ENCODE measurements around the gene MSMO1. TPM values are rescaled to one million over a fixed set of nuclear protein-coding genes. Genes with fewer than 3 reads are reported as not detected.
A peak's percentile ranks its signal among the peaks of the same experiment; 100 is the strongest.

MSMO1 gene
- polyA plus RNA-seq, 6 donors from 2014 or later, result 14.3 to 32.7 (median 22.8) TPM

GRCh38 chr4:165355900-165356300, 28.4 kb downstream of the MSMO1 start:
- Mint-ChIP-seq H3K27me3 (peaks cover 21 to 51% (median 47%) of the 10 kb centered on the region in 3 donors), H3K36me3 (peaks cover under 1 to 2% of the 10 kb centered on the region in 2 donors), H3K9me3 (no peaks in the 10 kb centered on the region), H3K4me3 (peak overlapping the region in 1 of 8 donors; percentile 17), H3K4me1 (no peaks in the 10 kb centered on the region), H3K27ac (no peak overlapping the region)
- ATAC-seq (ENCODE audit: low read depth in 2 of 2) (no peak), DNase-seq (no peak)

DNA sequence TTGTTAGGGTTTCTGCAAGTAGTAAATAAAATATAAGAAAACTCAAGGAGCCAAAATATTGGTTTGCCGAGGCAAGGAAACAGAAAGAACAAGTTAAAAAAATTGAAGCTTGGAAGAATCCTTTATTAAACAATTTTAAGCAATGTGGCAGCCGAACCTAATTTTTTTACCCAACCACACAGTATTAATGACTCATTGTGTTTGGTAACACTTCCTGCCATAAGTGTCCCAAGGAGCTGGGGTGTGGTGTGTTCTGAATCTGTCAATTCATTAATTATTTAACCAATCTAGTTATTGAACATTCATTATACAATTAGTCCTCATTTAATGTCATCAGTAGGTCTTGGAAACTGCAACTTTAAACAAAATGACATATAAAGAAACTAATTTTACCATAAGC, 32.0 kb downstream of the MSMO1 start:
- Mint-ChIP-seq H3K4me1 (peaks cover 0 to 6% (median 3%) of the 10 kb centered on the region in 3 donors), H3K27me3 (peaks cover 24 to 56% (median 47%) of the 10 kb centered on the region in 3 donors), H3K9me3 (no peaks in the 10 kb centered on the region), H3K4me3 (no peak overlapping the region), H3K36me3 (peaks cover 0 to 7% of the 10 kb centered on the region in 2 donors), H3K27ac (no peak overlapping the region)
- ATAC-seq (ENCODE audit: low read depth in 2 of 2), result no peak
- no peak for DNase-seq

DNA sequence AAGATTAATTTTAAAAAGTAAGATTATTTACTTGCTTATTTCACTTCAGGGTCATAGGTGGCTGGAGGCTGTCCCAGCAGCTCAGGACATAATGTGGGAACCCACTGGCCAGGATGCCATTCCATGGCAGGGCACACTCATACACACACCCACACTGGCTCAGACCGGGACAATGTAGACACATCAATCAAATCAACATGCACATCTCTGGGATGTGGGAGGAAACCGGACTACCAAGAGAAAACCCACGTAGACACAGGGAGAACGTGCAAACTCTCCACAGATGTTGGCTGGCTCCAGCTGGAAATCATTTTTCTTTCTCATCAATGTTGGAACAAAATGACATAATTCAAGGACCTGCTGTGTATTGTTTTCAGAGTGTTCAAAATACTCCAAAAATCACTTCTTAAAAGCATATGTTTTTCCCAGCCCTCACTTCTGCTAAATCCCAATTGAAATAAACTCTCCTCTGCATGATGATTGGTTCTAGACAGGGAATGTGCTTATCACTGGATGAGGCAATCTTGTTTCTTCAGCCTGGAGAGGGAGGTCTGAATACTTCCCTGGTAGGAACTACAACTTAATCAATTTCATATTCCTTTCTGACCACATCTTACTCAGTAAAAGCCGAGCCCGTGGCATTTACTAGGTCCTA, 32.7 kb downstream of the MSMO1 start:
- Mint-ChIP-seq H3K4me1 (peaks cover 0 to 6% (median 3%) of the 10 kb centered on the region in 3 donors), H3K4me3 (no peak overlapping the region), H3K36me3 (peaks cover 0 to 7% of the 10 kb centered on the region in 2 donors), H3K9me3 (no peaks in the 10 kb centered on the region), H3K27me3 (peaks cover 24 to 55% (median 46%) of the 10 kb centered on the region in 3 donors), H3K27ac (peak overlapping the region in 1 of 6 donors; percentile 28)
- ATAC-seq (ENCODE audit: low read depth in 2 of 2), result no peak
- no peak for DNase-seq

- H3K4me3 Mint-ChIP-seq, result no peak overlapping the region
- H3K4me1 Mint-ChIP-seq, result peaks cover 0 to 6% (median 3%) of the 10 kb centered on the region in 3 donors
- ATAC-seq (ENCODE audit: low read depth in 2 of 2), result no peak
- no peak overlapping the region for H3K27ac Mint-ChIP-seq
- peaks cover 24 to 48% (median 41%) of the 10 kb centered on the region in 3 donors for H3K27me3 Mint-ChIP-seq
- H3K9me3 Mint-ChIP-seq, result no peaks in the 10 kb centered on the region
- no peak for DNase-seq
- H3K36me3 Mint-ChIP-seq, result peaks cover 0 to 7% of the 10 kb centered on the region in 2 donors
Observed at GRCh38 chr4:165360985-165361670, 33.7 kb downstream of the MSMO1 start.

DNA sequence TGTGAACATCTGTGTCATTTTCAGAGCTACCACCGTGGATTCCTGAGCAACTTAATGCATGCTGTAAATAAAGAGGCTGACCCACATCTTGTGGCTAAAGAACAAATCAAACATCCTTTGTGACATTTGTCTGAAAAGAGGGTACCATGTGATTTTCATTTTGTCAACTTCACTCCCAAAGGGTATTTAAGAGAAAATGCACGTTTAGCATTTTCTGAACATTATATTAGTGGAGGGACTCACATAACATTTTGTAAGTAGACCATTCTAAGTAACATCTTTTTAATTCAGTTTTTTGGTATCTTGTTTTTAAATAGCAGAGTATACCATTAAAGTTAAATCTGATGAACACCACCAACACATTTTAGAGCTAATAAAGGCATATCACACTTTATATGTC, 34.3 kb downstream of the MSMO1 start:
- Mint-ChIP-seq H3K27ac (no peak overlapping the region), H3K36me3 (peaks cover 0 to 7% of the 10 kb centered on the region in 2 donors), H3K27me3 (peaks cover 24 to 48% (median 41%) of the 10 kb centered on the region in 3 donors), H3K4me3 (no peak overlapping the region), H3K9me3 (no peaks in the 10 kb centered on the region), H3K4me1 (peaks cover 0 to 6% (median 3%) of the 10 kb centered on the region in 3 donors)
- DNase-seq (no peak), ATAC-seq (ENCODE audit: low read depth in 2 of 2) (no peak)

GRCh38 chr4:165364452-165365080, 37.1 kb downstream of the MSMO1 start:
- Mint-ChIP-seq H3K27ac (no peak overlapping the region), H3K36me3 (peaks cover 0 to 7% of the 10 kb centered on the region in 2 donors), H3K27me3 (peaks cover 18 to 27% (median 26%) of the 10 kb centered on the region in 3 donors), H3K4me1 (peaks cover 0 to 6% (median 3%) of the 10 kb centered on the region in 3 donors), H3K4me3 (no peak overlapping the region), H3K9me3 (no peaks in the 10 kb centered on the region)
- DNase-seq (no peak), ATAC-seq (ENCODE audit: low read depth in 2 of 2) (no peak)

DNA sequence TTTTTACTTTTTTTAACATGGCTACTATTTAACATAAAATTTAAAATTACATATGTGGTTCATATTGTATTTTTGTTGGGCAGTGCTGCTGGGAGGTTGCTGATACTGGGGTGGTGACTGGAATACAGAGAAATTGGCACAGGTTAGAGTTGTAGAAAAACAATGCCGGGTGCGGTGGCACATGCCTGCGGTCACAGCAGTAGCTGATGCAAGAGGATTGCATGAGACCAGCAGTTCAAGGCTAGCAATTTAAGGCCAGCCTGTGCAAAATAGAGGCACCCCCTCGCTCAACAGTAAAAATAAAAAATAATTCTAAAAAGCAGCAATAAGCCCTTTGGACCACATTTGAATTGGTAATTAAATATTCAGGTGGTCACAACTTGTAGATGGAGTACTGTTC, 39.6 kb downstream of the MSMO1 start:
- H3K4me1 Mint-ChIP-seq, result peaks cover 0 to 6% (median 3%) of the 10 kb centered on the region in 3 donors
- no peak overlapping the region for H3K27ac Mint-ChIP-seq
- H3K27me3 Mint-ChIP-seq, result peaks cover 5 to 8% (median 6%) of the 10 kb centered on the region in 3 donors
- H3K9me3 Mint-ChIP-seq, result no peaks in the 10 kb centered on the region
- DNase-seq (no peak), ATAC-seq (ENCODE audit: low read depth in 2 of 2) (no peak)
- H3K4me3 Mint-ChIP-seq, result no peak overlapping the region
- no peaks in the 10 kb centered on the region for H3K36me3 Mint-ChIP-seq

GRCh38 chr4:165368114-165368513, 40.6 kb downstream of the MSMO1 start:
- Mint-ChIP-seq H3K27ac (no peak overlapping the region), H3K36me3 (no peaks in the 10 kb centered on the region), H3K4me1 (peaks cover 0 to 1% (median 0%) of the 10 kb centered on the region in 3 donors), H3K4me3 (no peak overlapping the region), H3K27me3 (peaks cover 2 to 9% (median 3%) of the 10 kb centered on the region in 3 donors), H3K9me3 (no peaks in the 10 kb centered on the region)
- ATAC-seq (ENCODE audit: low read depth in 2 of 2) (no peak), DNase-seq (no peak)

GRCh38 chr4:165368567-165368966, 41.1 kb downstream of the MSMO1 start:
- ATAC-seq (ENCODE audit: low read depth in 2 of 2) (no peak), DNase-seq (no peak)
- Mint-ChIP-seq H3K4me3 (no peak overlapping the region), H3K9me3 (peaks cover 0 to 1% (median 0%) of the 10 kb centered on the region in 7 donors), H3K27ac (no peak overlapping the region), H3K4me1 (no peaks in the 10 kb centered on the region), H3K27me3 (peaks cover 0 to 10% (median under 1%) of the 10 kb centered on the region in 3 donors), H3K36me3 (peaks cover 0 to under 1% of the 10 kb centered on the region in 2 donors)

DNA sequence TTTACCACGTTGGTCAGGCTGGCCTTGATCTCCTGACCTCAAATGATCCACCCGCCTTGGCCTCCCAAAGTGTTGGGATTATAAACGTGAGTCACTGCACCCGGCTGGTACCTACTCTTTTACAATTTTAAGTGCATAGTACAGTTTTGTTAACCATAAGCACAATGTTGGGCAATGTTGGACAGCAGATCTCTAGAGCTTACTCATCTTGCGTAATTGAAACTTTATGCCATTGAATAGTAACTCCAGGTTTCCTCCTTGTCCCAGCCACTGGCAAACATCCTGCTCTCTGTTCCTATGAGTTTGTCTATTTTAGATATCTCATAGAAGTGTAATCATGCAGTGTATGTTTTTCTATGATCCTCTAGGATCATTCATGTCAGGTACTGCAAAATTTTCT, 42.1 kb downstream of the MSMO1 start:
- no peak overlapping the region for H3K4me3 Mint-ChIP-seq
- ATAC-seq (ENCODE audit: low read depth in 2 of 2), result no peak
- DNase-seq, result no peak

DNA sequence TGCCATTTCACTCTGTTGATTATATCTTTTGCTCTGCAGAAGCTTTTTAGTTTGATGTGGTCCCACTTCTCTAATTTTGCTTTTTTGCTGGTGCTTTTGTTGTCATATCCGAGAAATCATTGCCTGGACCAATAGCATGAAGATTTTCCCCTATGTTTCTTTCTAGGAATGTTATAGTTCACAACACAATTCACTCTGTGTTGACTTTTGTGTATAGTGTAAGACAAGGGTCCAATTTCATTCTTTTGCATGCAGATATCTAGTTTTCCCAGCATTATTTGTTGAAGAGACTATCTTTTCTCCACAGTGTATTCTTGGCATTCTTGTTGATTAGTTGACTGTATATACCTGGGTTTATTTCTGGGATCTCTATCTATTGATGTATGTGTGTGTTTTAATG, 43.1 kb downstream of the MSMO1 start:
- no peak overlapping the region for H3K4me3 Mint-ChIP-seq
- no peak for DNase-seq
- peaks cover 4 to 20% (median 9%) of the 10 kb centered on the region in 7 donors for H3K9me3 Mint-ChIP-seq
- peaks cover 0 to 20% of the 10 kb centered on the region in 2 donors for H3K36me3 Mint-ChIP-seq
- H3K27me3 Mint-ChIP-seq, result peaks cover 9 to 30% (median 20%) of the 10 kb centered on the region in 3 donors
- no peak overlapping the region for H3K27ac Mint-ChIP-seq
- no peaks in the 10 kb centered on the region for H3K4me1 Mint-ChIP-seq
- no peak for ATAC-seq (ENCODE audit: low read depth in 2 of 2)

More for the DNA sequence above, 42.1 kb downstream of the MSMO1 start:
- Mint-ChIP-seq H3K4me1 (no peaks in the 10 kb centered on the region), H3K27me3 (peaks cover 4 to 20% (median 10%) of the 10 kb centered on the region in 3 donors), H3K9me3 (peaks cover 0 to 11% (median 4%) of the 10 kb centered on the region in 7 donors), H3K27ac (no peak overlapping the region), H3K36me3 (peaks cover 0 to 10% of the 10 kb centered on the region in 2 donors)

DNA sequence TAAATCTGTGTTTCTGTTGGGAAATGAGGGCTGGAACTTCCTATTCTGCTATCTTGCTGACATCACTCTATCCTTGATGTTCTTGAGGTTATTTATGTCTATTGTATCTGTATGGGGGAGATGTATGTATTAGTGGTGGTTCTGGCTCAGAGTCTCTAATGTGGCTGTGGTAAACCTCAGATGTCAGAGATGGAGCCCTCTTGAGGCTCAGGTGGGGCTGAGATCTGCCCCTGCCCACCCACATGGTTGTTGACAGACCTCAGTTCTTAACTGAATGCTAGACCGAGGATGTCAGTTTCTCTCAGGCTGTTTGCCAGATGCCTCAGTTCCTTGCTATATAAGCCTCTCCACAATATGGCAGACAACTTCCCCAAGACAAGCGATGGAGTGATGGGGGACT, 48.0 kb downstream of the MSMO1 start:
- Mint-ChIP-seq H3K27me3 (peaks cover 41 to 68% (median 51%) of the 10 kb centered on the region in 3 donors), H3K4me1 (peaks cover 4 to 9% (median 6%) of the 10 kb centered on the region in 3 donors), H3K4me3 (no peak overlapping the region), H3K9me3 (peaks cover 4 to 21% (median 9%) of the 10 kb centered on the region in 7 donors), H3K27ac (no peak overlapping the region), H3K36me3 (peaks cover 0 to 22% of the 10 kb centered on the region in 2 donors)
- ATAC-seq (ENCODE audit: low read depth in 2 of 2) (no peak), DNase-seq (no peak)

DNA sequence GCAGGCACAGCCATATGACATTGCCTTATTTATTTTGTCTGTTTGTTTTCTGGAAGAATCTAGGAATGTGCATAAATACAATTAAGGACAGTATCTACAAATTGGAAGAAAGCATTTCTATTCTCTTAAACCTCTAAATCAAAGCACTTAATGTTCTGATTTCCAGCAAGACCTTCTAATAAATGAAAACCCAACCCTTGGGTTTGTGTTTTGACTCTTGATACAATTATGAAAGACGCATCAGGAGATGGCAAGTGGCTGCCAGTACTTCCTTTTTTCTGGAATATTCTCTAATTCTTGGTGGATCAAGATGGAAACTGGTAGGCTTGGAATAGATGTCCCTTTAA, 50.9 kb downstream of the MSMO1 start:
- Mint-ChIP-seq H3K27me3 (peaks cover 57 to 70% (median 60%) of the 10 kb centered on the region in 3 donors), H3K4me1 (peaks cover 4 to 9% (median 6%) of the 10 kb centered on the region in 3 donors), H3K4me3 (peak overlapping the region; percentile 73 to 89 (median 84)), H3K36me3 (peaks cover 0 to 22% of the 10 kb centered on the region in 2 donors), H3K9me3 (peaks cover 4 to 21% (median 9%) of the 10 kb centered on the region in 7 donors), H3K27ac (no peak overlapping the region)
- ATAC-seq (ENCODE audit: low read depth in 2 of 2), result no peak
- no peak for DNase-seq

Data from naive B cell (primary cell).